Activated CD8-positive, alpha-beta memory T cell treated with anti-CD3 and anti-CD28 coated beads for 4 hours (primary cell): ENCODE data around the gene PHACTR1.
"Not testable (repeated sequence)": the region's sequence is repeated elsewhere in the genome, so short reads cannot be mapped to it uniquely, and the experiment has no call there.

ENCODE experiments used
- DNase-seq, 2 donors: peaks; one replicate each; pipeline ENCODE4 v3.0.0-alpha.2; 2020; ENCODE audit warnings: low read depth in 2 of 2

PHACTR1 gene

GRCh38 chr6:13305288-13305687 is 588.7 kb downstream of the PHACTR1 start:
- no peak for DNase-seq

DNA sequence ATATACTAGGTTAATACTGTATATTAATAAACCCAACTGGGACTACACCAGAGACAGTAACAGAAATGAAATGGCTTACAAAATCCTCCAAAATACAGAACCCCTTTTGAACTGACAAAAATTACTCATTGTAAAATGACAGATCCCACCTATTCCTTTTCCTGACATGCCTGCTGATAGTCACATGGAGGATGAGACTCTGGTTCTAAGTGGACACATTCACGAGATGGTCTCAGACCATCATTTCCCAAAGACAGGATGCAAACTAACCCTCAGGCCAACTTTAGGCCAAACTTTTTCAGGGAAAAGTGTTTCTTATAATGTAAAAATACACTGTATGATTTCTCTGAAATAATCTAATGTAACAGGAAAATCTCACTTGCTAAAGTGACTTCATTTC is 589.2 kb downstream of the PHACTR1 start:
- no peak for DNase-seq

DNA sequence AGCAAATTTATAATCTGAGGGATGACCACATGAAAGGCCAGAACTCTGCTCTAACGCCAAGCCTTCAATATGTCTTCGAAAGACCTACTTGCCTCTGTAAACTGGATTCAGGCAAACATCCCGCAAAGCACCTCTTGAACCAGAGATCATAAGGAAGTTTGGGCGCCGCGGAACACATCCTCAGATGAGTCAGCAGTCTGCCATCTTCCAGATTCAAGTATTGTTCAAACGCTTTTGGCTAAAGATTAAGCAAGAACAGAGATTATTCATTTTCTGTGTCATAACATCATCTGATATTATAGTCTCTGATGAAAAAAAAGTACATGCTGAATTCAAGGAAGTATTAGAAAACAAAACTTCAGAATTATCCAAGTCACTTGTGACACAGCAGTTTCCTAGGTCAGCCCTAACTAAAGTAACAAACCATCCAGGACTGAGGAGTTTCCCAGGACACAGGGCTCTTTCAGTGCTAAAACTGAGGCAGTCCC is 591.0 kb downstream of the PHACTR1 start:
- DNase-seq: no peak

DNA sequence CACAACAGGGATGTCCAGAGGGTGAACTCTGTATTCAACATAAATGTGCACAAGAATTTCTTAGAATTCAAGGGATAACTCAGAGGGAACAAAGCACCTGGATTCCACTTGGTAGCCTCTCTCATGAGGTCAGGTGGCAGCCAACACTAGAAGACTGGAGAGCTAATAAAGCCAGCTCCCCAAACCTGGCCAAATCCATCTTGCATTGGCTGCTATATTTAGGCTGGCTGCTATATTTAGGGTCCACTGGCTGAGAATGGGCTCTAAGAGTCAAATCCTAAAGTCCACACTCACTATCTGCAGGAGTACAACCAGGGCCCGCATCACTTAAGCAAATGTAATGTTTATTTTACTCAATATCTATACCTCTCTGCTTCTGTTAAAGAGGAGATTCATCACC is 591.8 kb downstream of the PHACTR1 start:
- no peak for DNase-seq

- no peak for DNase-seq
Observed at GRCh38 chr6:13311155-13311554, 594.6 kb downstream of the PHACTR1 start.

DNA sequence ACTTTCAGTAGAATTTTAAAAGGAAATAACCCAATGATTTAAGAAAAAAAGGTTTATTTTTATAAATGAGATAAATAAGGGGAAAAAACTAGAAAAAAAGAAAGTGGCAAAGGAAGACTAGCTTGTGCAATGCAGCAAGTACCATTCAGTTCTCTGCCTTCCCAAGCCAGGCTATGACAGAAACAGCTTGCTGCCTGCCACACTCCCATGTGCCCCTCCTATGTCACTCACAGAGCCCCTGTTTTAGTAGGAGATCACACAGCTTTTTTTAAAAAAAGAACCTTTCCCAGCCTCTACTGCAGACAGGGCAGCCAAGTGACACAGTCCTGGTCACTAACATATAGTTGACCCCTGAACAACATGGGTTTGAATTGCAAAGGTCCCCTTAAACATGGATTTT is 598.2 kb downstream of the PHACTR1 start:
- DNase-seq: no peak

DNA sequence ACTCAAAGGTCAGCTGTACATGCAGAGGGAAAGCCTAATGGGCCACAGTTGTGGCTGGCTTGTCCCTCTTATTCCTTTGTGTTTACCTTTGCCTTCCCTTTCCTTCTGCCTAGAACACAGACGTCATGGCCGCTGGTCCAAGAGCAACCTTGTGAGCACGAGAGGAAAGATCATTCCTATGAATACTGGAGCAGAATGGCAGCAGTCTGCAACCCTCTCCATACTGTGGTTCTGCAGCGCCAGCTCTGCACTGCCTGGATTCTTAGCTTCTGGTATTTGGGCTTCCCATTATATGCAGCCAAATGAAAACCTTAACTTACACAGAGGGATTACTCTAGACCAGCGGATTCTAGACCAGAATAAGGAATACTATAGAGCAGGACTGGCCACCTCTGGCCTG is 599.3 kb downstream of the PHACTR1 start:
- DNase-seq: no peak

- no peak for DNase-seq
Observed at GRCh38 chr6:13318821-13319220, 602.3 kb downstream of the PHACTR1 start.

GRCh38 chr6:13319891-13320564 is 603.5 kb downstream of the PHACTR1 start:
- DNase-seq: no peak

- DNase-seq: not testable (repeated sequence)
Observed at GRCh38 chr6:13326031-13326586, 609.5 kb downstream of the PHACTR1 start.

DNA sequence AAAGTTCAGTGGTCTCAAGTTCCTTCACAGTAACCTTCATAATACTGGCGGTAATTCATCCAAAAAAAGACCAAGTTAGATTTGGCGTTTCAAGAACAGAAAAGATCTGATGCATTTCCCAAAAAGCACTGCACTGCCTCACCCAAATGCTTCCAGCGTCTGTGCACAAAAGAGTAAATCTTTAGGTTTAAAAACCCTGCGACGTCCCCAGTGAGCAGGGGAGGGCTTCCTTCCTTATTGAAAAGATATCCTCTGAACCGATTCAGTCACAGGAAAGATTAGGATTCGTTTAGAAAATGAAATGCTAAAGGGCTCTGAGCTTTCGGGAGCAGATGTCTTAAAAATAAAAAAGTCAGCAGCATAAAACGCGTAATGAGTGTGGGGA is 611.1 kb downstream of the PHACTR1 start:
- no peak for DNase-seq

- DNase-seq: peak; percentile 85 to 88
Observed at GRCh38 chr6:13328076-13328874, 611.7 kb downstream of the PHACTR1 start, which contains the start of gene TBC1D7. Gene TBC1D7, minus strand, starts transcription at chr6:13328537. Its CDS starts 1,639 bp downstream, at chr6:13326898.

DNA sequence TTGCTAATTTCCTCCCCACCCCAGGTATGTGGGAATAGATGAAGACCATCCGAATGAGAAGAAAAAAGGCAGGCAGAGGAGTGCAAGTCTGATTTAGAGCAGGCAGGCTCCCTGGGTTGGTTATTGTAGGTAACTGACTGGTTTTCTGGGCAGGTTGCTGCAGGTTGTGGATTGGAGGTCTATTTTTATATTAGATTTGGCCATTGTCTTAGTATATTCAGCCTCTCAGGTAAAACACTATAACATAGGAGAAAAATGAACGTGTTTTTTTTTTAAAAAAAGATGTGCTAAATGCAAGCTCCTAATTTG is 612.3 kb downstream of the PHACTR1 start:
- DNase-seq: no peak

DNA sequence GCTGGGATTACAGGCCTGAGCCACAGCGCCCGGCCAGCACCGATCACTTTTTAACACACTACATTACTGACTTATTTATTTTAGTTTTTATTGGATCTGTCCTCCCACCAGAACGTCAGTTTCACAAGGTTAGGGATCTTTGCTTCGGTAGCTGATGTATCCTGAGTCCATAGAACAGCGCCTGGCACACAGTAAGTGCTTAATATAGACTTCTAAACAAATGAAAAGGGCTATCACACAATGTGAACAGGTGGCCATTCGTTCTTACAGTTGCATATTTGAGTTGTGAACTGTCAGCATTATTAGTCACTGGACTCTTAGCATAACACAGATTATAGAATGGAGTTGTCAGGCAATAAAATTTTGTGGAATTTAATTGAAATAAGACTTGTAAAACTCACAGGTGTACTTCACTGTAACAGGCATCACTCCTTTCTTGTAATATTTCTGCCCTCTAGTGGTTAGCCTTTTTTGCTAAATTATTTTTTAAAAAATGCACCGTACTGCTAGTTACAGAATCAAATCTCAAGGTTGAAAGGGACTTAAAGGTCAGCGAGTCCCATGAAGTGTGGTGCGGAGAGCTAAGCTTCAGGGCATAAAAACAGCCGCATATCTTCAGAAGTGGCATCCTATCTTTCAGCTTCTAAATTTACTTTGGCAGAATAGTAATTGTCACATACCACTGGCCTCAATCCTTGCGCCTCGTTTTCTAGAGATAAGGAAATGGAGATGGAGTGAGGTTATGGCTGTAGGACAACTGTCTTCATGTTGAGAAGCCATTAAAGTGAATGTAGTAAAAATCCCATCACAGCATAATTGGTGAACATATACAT is 615.2 kb downstream of the PHACTR1 start:
- DNase-seq: no peak

- no peak for DNase-seq
Observed at GRCh38 chr6:13332349-13332706, 615.8 kb downstream of the PHACTR1 start.

GRCh38 chr6:13334953-13335352 is 618.4 kb downstream of the PHACTR1 start:
- no peak for DNase-seq

- peak; percentile 51 to 57 for DNase-seq
Observed at GRCh38 chr6:13336553-13336952, 620.0 kb downstream of the PHACTR1 start.

GRCh38 chr6:13338038-13338437 is 621.5 kb downstream of the PHACTR1 start:
- no peak for DNase-seq
